ENCODE measurements around the gene TSHZ2. TPM values are rescaled to one million over a fixed set of nuclear protein-coding genes. Genes with fewer than 3 reads are reported as not detected.

Gene TSHZ2
- total and polyA plus RNA-seq, 12 donors: 1.5 to 6.2 (median 4.5) TPM

DNA sequence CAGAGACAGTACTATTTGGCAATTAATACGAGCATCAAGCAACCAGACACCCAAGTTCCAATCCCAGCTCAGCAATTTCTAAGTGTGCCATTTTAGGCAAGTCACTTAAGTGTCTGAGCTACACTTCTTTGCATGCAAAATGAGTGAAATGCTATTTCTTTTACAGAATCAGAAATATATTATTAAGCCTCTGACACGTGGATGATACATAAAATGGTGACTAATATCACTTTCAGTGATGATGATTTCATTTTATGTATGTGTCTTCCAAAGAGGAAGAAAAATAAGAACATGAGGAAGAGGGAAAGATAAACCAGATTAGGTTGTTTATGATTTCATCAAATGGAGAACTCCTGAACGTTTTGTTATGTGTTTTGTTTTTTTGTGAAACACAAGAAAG is 158.6 kb downstream of the TSHZ2 start:
- Histone ChIP-seq H3K27me3 (peaks cover 0 to 4% (median 0%) of the 10 kb centered on the region in 7 donors), H3K4me1 (no peaks in the 10 kb centered on the region), H3K27ac (no peak overlapping the region), H3K36me3 (no peaks in the 10 kb centered on the region), H3K9me3 (peaks cover 0 to 6% (median 0%) of the 10 kb centered on the region in 11 donors), H3K4me3 (no peak overlapping the region)
- 63% methylated on average over 3 of the region's 3 CpGs for WGBS, 2 donors
- no peak for ATAC-seq
- intact Hi-C loops (cut with DNase I): no loop called here
- no peak for TF ChIP-seq CTCF (IDR thresholded peaks at IDR 0.05)
- DNase-seq: no peak

- DNase-seq (no peak), ATAC-seq (no peak)
- no peaks in the 10 kb centered on the region for H3K36me3 ChIP-seq
- no peak overlapping the region for H3K27ac ChIP-seq
- no peak for TF ChIP-seq CTCF (IDR thresholded peaks at IDR 0.05)
- H3K4me1 ChIP-seq: peaks cover 0 to 5% (median 0%) of the 10 kb centered on the region in 9 donors
- 75 to 78% methylated on average over 4 of the region's 4 CpGs for WGBS, 2 donors
- peaks cover 0 to 6% (median 0%) of the 10 kb centered on the region in 11 donors for H3K9me3 ChIP-seq
- intact Hi-C loops (cut with DNase I): no loop called here
- H3K27me3 ChIP-seq: peaks cover 0 to 4% (median 0%) of the 10 kb centered on the region in 7 donors
- H3K4me3 ChIP-seq: no peak overlapping the region
These were observed 161.0 kb downstream of the TSHZ2 start for GRCh38 chr20:53133125-53133524.

GRCh38 chr20:53133628-53134027 is 161.5 kb downstream of the TSHZ2 start:
- no peak for ATAC-seq
- 79 to 84% methylated on average over 4 of the region's 4 CpGs for WGBS, 2 donors
- no peak for DNase-seq

GRCh38 chr20:53136473-53136872 is 164.3 kb downstream of the TSHZ2 start:
- Histone ChIP-seq H3K27ac (no peak overlapping the region), H3K4me1 (peaks cover 0 to 8% (median 0%) of the 10 kb centered on the region in 9 donors), H3K27me3 (peaks cover 0 to 4% (median 0%) of the 10 kb centered on the region in 7 donors), H3K36me3 (no peaks in the 10 kb centered on the region), H3K9me3 (peaks cover 0 to 6% (median 0%) of the 10 kb centered on the region in 11 donors), H3K4me3 (no peak overlapping the region)
- no peak for DNase-seq
- intact Hi-C loops (cut with DNase I): no loop called here
- no peak for TF ChIP-seq CTCF (IDR thresholded peaks at IDR 0.05)
- ATAC-seq: no peak

More at GRCh38 chr20:53133628-53134027, 161.5 kb downstream of the TSHZ2 start:
- Histone ChIP-seq H3K36me3 (no peaks in the 10 kb centered on the region), H3K27me3 (peaks cover 0 to 4% (median 0%) of the 10 kb centered on the region in 7 donors), H3K27ac (no peak overlapping the region), H3K4me1 (peaks cover 0 to 5% (median 0%) of the 10 kb centered on the region in 9 donors), H3K9me3 (peaks cover 0 to 6% (median 0%) of the 10 kb centered on the region in 11 donors), H3K4me3 (no peak overlapping the region)
- TF ChIP-seq CTCF (IDR thresholded peaks at IDR 0.05): no peak
- intact Hi-C loops (cut with DNase I): no loop called here

All from heart right ventricle (tissue), 16 donors.